Progenitor cell of endocrine pancreas (in vitro differentiated cells): ENCODE results near the gene VPS33A. TPM values are rescaled to one million over a fixed set of nuclear protein-coding genes. Genes with fewer than 3 reads are reported as not detected.
A peak's percentile ranks its signal among the peaks of the same experiment; 100 is the strongest.

Experiments used
- DNase-seq: peaks from one replicate; pipeline ENCODE4 v3.0.0; 2021; ENCODE audit warnings: low spot score; ENCODE audit not compliant: unreplicated experiment
- H3K27ac Mint-ChIP-seq: 2 replicates; pipeline ENCODE4 v1.8.0; 2021; ENCODE audit warnings: mild to moderate bottlenecking, moderate library complexity, mixed read lengths
- H3K27me3 Mint-ChIP-seq: 2 replicates; pipeline ENCODE4 v1.8.0; 2021; ENCODE audit warnings: mixed read lengths
- H3K36me3 Mint-ChIP-seq: 2 replicates; pipeline ENCODE4 v1.8.0; 2022; ENCODE audit warnings: mixed read lengths; ENCODE audit not compliant: insufficient read depth
- H3K4me1 Mint-ChIP-seq: 2 replicates; pipeline ENCODE4 v1.8.0; 2021; ENCODE audit warnings: low read depth, mixed read lengths
- H3K4me3 Mint-ChIP-seq: 2 replicates; pipeline ENCODE4 v1.8.0; 2021; ENCODE audit warnings: low read depth, mild to moderate bottlenecking, moderate library complexity, mixed read lengths
- H3K9me3 Mint-ChIP-seq: 2 replicates; pipeline ENCODE4 v1.8.0; 2021; ENCODE audit warnings: low read depth, mixed read lengths
- total RNA-seq: library from RNA; stranded (reverse); gene quantifications from 2 replicates; pipeline ENCODE4 v1.2.1, GENCODE V29; 2021
- TF ChIP-seq, protein P1 (sequence below): fragments of 200-600 bp; sonication (generic); IDR thresholded peaks from one replicate; pipeline ENCODE4 v1.5.0; 2021; ENCODE audit warnings: antibody characterized with exemption, mild to moderate bottlenecking; ENCODE audit not compliant: unreplicated experiment

The VPS33A gene
- total RNA-seq, 1 donor from 2014 or later, result 33.2 TPM

- Mint-ChIP-seq H3K9me3 (no peaks in the 10 kb centered on the region), H3K27me3 (no peaks in the 10 kb centered on the region), H3K36me3 (peaks cover 9% of the 10 kb centered on the region), H3K27ac (no peak overlapping the region), H3K4me3 (no peak overlapping the region), H3K4me1 (no peaks in the 10 kb centered on the region)
- TF ChIP-seq, protein P1, sequence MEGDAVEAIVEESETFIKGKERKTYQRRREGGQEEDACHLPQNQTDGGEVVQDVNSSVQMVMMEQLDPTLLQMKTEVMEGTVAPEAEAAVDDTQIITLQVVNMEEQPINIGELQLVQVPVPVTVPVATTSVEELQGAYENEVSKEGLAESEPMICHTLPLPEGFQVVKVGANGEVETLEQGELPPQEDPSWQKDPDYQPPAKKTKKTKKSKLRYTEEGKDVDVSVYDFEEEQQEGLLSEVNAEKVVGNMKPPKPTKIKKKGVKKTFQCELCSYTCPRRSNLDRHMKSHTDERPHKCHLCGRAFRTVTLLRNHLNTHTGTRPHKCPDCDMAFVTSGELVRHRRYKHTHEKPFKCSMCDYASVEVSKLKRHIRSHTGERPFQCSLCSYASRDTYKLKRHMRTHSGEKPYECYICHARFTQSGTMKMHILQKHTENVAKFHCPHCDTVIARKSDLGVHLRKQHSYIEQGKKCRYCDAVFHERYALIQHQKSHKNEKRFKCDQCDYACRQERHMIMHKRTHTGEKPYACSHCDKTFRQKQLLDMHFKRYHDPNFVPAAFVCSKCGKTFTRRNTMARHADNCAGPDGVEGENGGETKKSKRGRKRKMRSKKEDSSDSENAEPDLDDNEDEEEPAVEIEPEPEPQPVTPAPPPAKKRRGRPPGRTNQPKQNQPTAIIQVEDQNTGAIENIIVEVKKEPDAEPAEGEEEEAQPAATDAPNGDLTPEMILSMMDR, result no peak
- DNase-seq, result no peak
Observed at GRCh38 chr12:122308811-122309210, 42.5 kb upstream of the VPS33A start.

GRCh38 chr12:122306407-122306806, 40.1 kb upstream of the VPS33A start:
- Mint-ChIP-seq H3K27me3 (no peaks in the 10 kb centered on the region), H3K9me3 (no peaks in the 10 kb centered on the region), H3K27ac (no peak overlapping the region), H3K36me3 (peaks cover 7% of the 10 kb centered on the region), H3K4me3 (no peak overlapping the region), H3K4me1 (no peaks in the 10 kb centered on the region)
- no peak for DNase-seq
- TF ChIP-seq, protein P1, result peak; percentile 31

DNA sequence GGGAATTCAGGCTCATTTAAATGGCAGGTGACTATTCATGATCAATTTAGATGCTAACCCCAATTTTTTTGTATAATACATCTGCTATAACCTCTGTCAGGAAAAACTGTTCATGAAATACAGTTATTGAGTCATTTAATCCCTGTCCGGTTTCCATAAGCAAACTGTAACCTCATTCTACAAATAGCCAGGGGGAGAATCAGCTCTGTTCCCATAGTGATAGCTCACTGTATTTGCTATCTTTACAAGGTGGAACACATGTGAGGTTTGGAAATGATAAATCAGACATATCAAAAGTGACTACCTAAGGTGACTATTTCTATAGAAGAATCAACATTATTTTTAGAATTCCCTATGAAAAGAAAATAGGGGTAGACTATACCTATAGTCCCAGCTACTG, 38.6 kb upstream of the VPS33A start:
- TF ChIP-seq, protein P1, result no peak
- no peak for DNase-seq
- H3K27ac Mint-ChIP-seq, result no peak overlapping the region
- no peak overlapping the region for H3K4me3 Mint-ChIP-seq
- no peaks in the 10 kb centered on the region for H3K9me3 Mint-ChIP-seq
- H3K27me3 Mint-ChIP-seq, result no peaks in the 10 kb centered on the region
- no peaks in the 10 kb centered on the region for H3K4me1 Mint-ChIP-seq
- peaks cover 11% of the 10 kb centered on the region for H3K36me3 Mint-ChIP-seq

GRCh38 chr12:122303068-122303467, 36.8 kb upstream of the VPS33A start:
- no peaks in the 10 kb centered on the region for H3K9me3 Mint-ChIP-seq
- H3K36me3 Mint-ChIP-seq, result peaks cover 13% of the 10 kb centered on the region
- no peaks in the 10 kb centered on the region for H3K27me3 Mint-ChIP-seq
- TF ChIP-seq, protein P1, result no peak
- no peaks in the 10 kb centered on the region for H3K4me1 Mint-ChIP-seq
- DNase-seq, result no peak
- no peak overlapping the region for H3K4me3 Mint-ChIP-seq
- H3K27ac Mint-ChIP-seq, result no peak overlapping the region

DNA sequence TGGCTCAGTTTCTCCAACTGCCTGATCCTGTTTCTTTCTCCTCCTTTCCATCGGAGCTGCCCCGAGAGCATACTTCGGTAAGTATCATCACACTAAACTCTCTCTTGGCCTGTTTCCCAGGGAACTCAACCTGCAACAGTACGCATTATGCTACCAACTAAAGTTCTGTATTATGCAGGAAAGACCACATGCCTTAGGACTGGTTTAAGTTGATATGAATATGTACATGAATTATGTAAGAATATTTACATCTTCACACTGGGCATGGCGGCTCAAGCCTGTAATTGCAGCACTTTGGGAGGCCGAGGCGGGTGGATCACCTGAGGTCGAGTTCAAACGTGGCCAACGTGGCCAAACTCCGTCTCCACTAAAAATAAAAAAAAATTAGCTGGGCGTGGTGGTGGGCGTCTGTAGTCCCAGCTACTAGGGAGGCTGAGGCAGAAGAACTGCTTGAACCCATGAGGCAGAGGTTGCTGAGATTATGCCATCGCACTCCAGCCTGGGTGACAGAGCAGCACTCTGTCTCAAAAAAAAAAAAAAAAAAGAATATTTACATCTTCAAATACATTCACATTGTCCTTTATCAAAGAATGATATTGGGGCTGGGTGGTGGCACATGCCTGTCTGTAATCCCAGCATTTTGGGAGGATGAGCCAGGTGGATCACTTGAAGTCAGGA, 31.9 kb upstream of the VPS33A start:
- H3K36me3 Mint-ChIP-seq, result peaks cover 16% of the 10 kb centered on the region
- TF ChIP-seq, protein P1, result no peak
- no peaks in the 10 kb centered on the region for H3K4me1 Mint-ChIP-seq
- no peaks in the 10 kb centered on the region for H3K27me3 Mint-ChIP-seq
- no peak overlapping the region for H3K27ac Mint-ChIP-seq
- no peak for DNase-seq
- no peaks in the 10 kb centered on the region for H3K9me3 Mint-ChIP-seq
- no peak overlapping the region for H3K4me3 Mint-ChIP-seq
